ENCODE measurements around the gene UFD1. TPM values are rescaled to one million over a fixed set of nuclear protein-coding genes. Genes with fewer than 3 reads are reported as not detected.

Gene UFD1
- total and polyA plus RNA-seq, 9 of the 15 experiments (the other 6 are each of a cell fraction or from before 2014, with no cell fraction given), result 238 to 645 (median 363) TPM

GRCh38 chr22:19478901-19479354 is at the start of gene UFD1 (continued):
- TF ChIP-seq XRCC5 (IDR thresholded peaks at IDR 0.05; ENCODE audit: low read depth, low read length), result no peak
- TF ChIP-seq PRMT5 (CRISPR knock-in tag; IDR thresholded peaks at IDR 0.05), result no peak
- TF ChIP-seq, protein P1, sequence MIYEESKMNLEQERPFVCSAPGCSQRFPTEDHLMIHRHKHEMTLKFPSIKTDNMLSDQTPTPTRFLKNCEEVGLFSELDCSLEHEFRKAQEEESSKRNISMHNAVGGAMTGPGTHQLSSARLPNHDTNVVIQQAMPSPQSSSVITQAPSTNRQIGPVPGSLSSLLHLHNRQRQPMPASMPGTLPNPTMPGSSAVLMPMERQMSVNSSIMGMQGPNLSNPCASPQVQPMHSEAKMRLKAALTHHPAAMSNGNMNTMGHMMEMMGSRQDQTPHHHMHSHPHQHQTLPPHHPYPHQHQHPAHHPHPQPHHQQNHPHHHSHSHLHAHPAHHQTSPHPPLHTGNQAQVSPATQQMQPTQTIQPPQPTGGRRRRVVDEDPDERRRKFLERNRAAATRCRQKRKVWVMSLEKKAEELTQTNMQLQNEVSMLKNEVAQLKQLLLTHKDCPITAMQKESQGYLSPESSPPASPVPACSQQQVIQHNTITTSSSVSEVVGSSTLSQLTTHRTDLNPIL (CRISPR knock-in tag; IDR thresholded peaks at IDR 0.05), result no peak
- TF ChIP-seq, protein P2, sequence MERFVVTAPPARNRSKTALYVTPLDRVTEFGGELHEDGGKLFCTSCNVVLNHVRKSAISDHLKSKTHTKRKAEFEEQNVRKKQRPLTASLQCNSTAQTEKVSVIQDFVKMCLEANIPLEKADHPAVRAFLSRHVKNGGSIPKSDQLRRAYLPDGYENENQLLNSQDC (CRISPR knock-in tag; IDR thresholded peaks at IDR 0.05), result peak; percentile 94
- TF ChIP-seq ZNF584 (CRISPR knock-in tag; IDR thresholded peaks at IDR 0.05; ENCODE audit: low read depth), result no peak
- TF ChIP-seq SNRNP70 (optimal IDR thresholded peaks at IDR 0.05; ENCODE audit: low read depth, low read length), result no peak
- peak; percentile 100 for TF ChIP-seq KLF1 (tag; IDR thresholded peaks at IDR 0.05)
- no peak for TF ChIP-seq ZNF77 (CRISPR knock-in tag; IDR thresholded peaks at IDR 0.05)
- TF ChIP-seq ZNF384 (IDR thresholded peaks at IDR 0.05; ENCODE audit: low read depth, low read length), result no peak
- no peak for TF ChIP-seq MBD2 (IDR thresholded peaks at IDR 0.05; ENCODE audit: borderline replicate concordance, low read depth)
- no peak for TF ChIP-seq ZBTB34 (CRISPR knock-in tag; IDR thresholded peaks at IDR 0.05)
- no peak for TF ChIP-seq ZNF175 (CRISPR knock-in tag; IDR thresholded peaks at IDR 0.05; ENCODE audit: low read depth)
- TF ChIP-seq ASH1L (IDR thresholded peaks at IDR 0.05; ENCODE audit: borderline replicate concordance, low read depth, partially characterized antibody), result no peak
- TF ChIP-seq ZNF75A (CRISPR knock-in tag; IDR thresholded peaks at IDR 0.05), result no peak
- TF ChIP-seq STAT6 (CRISPR knock-in tag; IDR thresholded peaks at IDR 0.05), result no peak
- TF ChIP-seq ELF4 (CRISPR knock-in tag; IDR thresholded peaks at IDR 0.05), result no peak
- TF ChIP-seq KDM1A (IDR thresholded peaks at IDR 0.05), result no peak
- no peak for TF ChIP-seq SMAD2 (IDR thresholded peaks at IDR 0.05; ENCODE audit: low read depth, low read length)
- no peak for TF ChIP-seq YY1 (IDR thresholded peaks at IDR 0.05; ENCODE audit: borderline replicate concordance in 1 of 3, control insufficient read depth in 1 of 3, extremely low read depth in 1 of 3, insufficient read depth in 3 of 3, insufficient read length in 1 of 3, insufficient replicate concordance in 2 of 3, low read depth in 1 of 3, low read length in 2 of 3)
- TF ChIP-seq, protein P3, sequence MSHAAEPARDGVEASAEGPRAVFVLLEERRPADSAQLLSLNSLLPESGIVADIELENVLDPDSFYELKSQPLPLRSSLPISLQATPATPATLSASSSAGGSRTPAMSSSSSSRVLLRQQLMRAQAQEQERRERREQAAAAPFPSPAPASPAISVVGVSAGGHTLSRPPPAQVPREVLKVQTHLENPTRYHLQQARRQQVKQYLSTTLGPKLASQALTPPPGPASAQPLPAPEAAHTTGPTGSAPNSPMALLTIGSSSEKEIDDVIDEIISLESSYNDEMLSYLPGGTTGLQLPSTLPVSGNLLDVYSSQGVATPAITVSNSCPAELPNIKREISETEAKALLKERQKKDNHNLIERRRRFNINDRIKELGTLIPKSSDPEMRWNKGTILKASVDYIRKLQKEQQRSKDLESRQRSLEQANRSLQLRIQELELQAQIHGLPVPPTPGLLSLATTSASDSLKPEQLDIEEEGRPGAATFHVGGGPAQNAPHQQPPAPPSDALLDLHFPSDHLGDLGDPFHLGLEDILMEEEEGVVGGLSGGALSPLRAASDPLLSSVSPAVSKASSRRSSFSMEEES (CRISPR knock-in tag; IDR thresholded peaks at IDR 0.05), result peak; percentile 34; the same call in 1 of the 2 replicates
- no peak for TF ChIP-seq ZNF507 (tag; conservative IDR thresholded peaks at IDR 0.05)
- TF ChIP-seq KDM5B (IDR thresholded peaks at IDR 0.05; ENCODE audit: insufficient replicate concordance, low read depth, low read length), result peak; percentile 95
